CD4-positive, alpha-beta T cell treated with Interleukin-6 for 4 hours (primary cell): ENCODE measurements around the gene SEC14L5.
"Not testable (repeated sequence)": the region's sequence is repeated elsewhere in the genome, so short reads cannot be mapped to it uniquely, and the experiment has no call there.

Experiments
- DNase-seq: peaks from one replicate; pipeline ENCODE4 v3.0.0-alpha.2; 2020; ENCODE audit warnings: mixed read lengths

Gene SEC14L5

GRCh38 chr16:4954714-4955113 lies 3.4 kb upstream of the SEC14L5 start:
- no peak for DNase-seq

GRCh38 chr16:4957420-4957719 lies 760 bp upstream of the SEC14L5 start:
- DNase-seq = no peak

- DNase-seq = no peak
Measured at GRCh38 chr16:4958510-4959438, 644 bp downstream of the SEC14L5 start.

GRCh38 chr16:4960579-4960978 lies 2.4 kb downstream of the SEC14L5 start:
- no peak for DNase-seq

- DNase-seq = no peak
Measured at GRCh38 chr16:4962716-4963115, 4.6 kb downstream of the SEC14L5 start.

GRCh38 chr16:4963527-4963926 lies 5.4 kb downstream of the SEC14L5 start:
- not testable (repeated sequence) for DNase-seq

GRCh38 chr16:4966736-4967453 lies 8.8 kb downstream of the SEC14L5 start:
- DNase-seq = no peak

GRCh38 chr16:4968278-4968677 lies 10.1 kb downstream of the SEC14L5 start:
- not testable (repeated sequence) for DNase-seq

GRCh38 chr16:4968879-4969483 lies 10.9 kb downstream of the SEC14L5 start:
- DNase-seq = no peak

GRCh38 chr16:4970010-4970409 lies 11.9 kb downstream of the SEC14L5 start:
- no peak for DNase-seq

GRCh38 chr16:4972938-4973587 lies 14.9 kb downstream of the SEC14L5 start:
- DNase-seq = no peak

GRCh38 chr16:4976079-4976478 lies 17.9 kb downstream of the SEC14L5 start:
- no peak for DNase-seq

GRCh38 chr16:4976611-4977145 lies 18.5 kb downstream of the SEC14L5 start:
- no peak for DNase-seq

GRCh38 chr16:4979164-4979563 lies 21.0 kb downstream of the SEC14L5 start:
- no peak for DNase-seq

GRCh38 chr16:4979736-4980660 lies 21.9 kb downstream of the SEC14L5 start:
- no peak for DNase-seq

GRCh38 chr16:4980691-4981090 lies 22.6 kb downstream of the SEC14L5 start:
- DNase-seq = no peak

GRCh38 chr16:4981473-4981872 lies 23.3 kb downstream of the SEC14L5 start:
- no peak for DNase-seq

- no peak for DNase-seq
Measured at GRCh38 chr16:4982056-4982867, 24.1 kb downstream of the SEC14L5 start.

GRCh38 chr16:4984174-4984990 lies 26.3 kb downstream of the SEC14L5 start:
- no peak for DNase-seq

- DNase-seq = no peak
Measured at GRCh38 chr16:4987250-4987579, 29.1 kb downstream of the SEC14L5 start.
